Loucy (cell line): ENCODE data around the gene PPFIBP2.
"Not testable (repeated sequence)": the region's sequence is repeated elsewhere in the genome, so short reads cannot be mapped to it uniquely, and the experiment has no call there.

Experiments used
- H2AFZ ChIP-seq: fragments of 200-600 bp; sonication (generic); 2 replicates; pipeline ENCODE4 v1.6.0; 2016; ENCODE audit warnings: antibody characterized with exemption, mild to moderate bottlenecking, low read length, moderate library complexity
- H3F3A ChIP-seq: fragments of 200-600 bp; 2 replicates; pipeline ENCODE4 v1.6.0; 2016; ENCODE audit warnings: antibody characterized with exemption, low read depth, mild to moderate bottlenecking
- H3K27me3 ChIP-seq: fragments of 200-600 bp; sonication (generic); 2 replicates; pipeline ENCODE4 v1.6.1; 2014; ENCODE audit warnings: low read length, mild to moderate bottlenecking; ENCODE audit not compliant: insufficient read depth, poor library complexity, severe bottlenecking
- H3K36me3 ChIP-seq: fragments of 200-600 bp; sonication (generic); 2 replicates; pipeline ENCODE4 v1.6.1; 2016; ENCODE audit warnings: low read length; ENCODE audit not compliant: insufficient read depth
- H3K4me1 ChIP-seq: fragments of 200-600 bp; sonication (generic); 2 replicates; pipeline ENCODE4 v1.5.1; 2014; ENCODE audit warnings: low read length, mild to moderate bottlenecking; ENCODE audit not compliant: insufficient read depth, poor library complexity, severe bottlenecking
- H3K4me2 ChIP-seq: fragments of 200-600 bp; sonication (generic); 2 replicates; pipeline ENCODE4 v1.6.0; 2014; ENCODE audit warnings: antibody characterized with exemption, low read length, low read depth, mild to moderate bottlenecking; ENCODE audit not compliant: poor library complexity, severe bottlenecking
- H3K4me3 ChIP-seq: fragments of 200-600 bp; sonication (generic); 2 replicates; pipeline ENCODE4 v1.5.1; 2014; ENCODE audit warnings: low read length, mild to moderate bottlenecking, mixed read lengths; ENCODE audit not compliant: poor library complexity, severe bottlenecking
- H3K79me2 ChIP-seq: fragments of 200-600 bp; sonication (generic); 2 replicates; pipeline ENCODE4 v1.6.1; 2014; ENCODE audit warnings: low read length; ENCODE audit not compliant: insufficient read depth
- H3K9ac ChIP-seq: fragments of 200-600 bp; sonication (generic); 2 replicates; pipeline ENCODE4 v1.6.0; 2014; ENCODE audit warnings: mild to moderate bottlenecking, low read depth, low read length, moderate library complexity; ENCODE audit not compliant: poor library complexity, severe bottlenecking
- H3K9me2 ChIP-seq: fragments of 200-600 bp; sonication (generic); replicated peaks from 2 replicates; pipeline ENCODE4 v1.6.1; 2016; ENCODE audit warnings: low read depth, low read length, mixed read lengths
- H3K9me3 ChIP-seq: fragments of 200-600 bp; sonication (generic); 2 replicates; pipeline ENCODE4 v1.6.1; 2014; ENCODE audit warnings: mild to moderate bottlenecking, antibody characterized with exemption, low read length, low read depth; ENCODE audit not compliant: insufficient read depth
- H4K20me1 ChIP-seq: fragments of 200-600 bp; sonication (generic); 2 replicates; pipeline ENCODE4 v1.6.0; 2014; ENCODE audit warnings: antibody characterized with exemption, low read length, mild to moderate bottlenecking; ENCODE audit not compliant: insufficient read depth, poor library complexity, severe bottlenecking
- EZH2phosphoT487 ChIP-seq: fragments of 200-600 bp; IDR thresholded peaks from 2 replicates; pipeline ENCODE4 v1.6.1; 2018; ENCODE audit warnings: antibody characterized with exemption, mild to moderate bottlenecking, moderate library complexity, borderline replicate concordance
- TF ChIP-seq, protein P1 (sequence below): fragments of 200-600 bp; sonication (generic); conservative IDR thresholded peaks from 2 replicates; pipeline ENCODE4 v1.5.1; 2014; ENCODE audit warnings: mild to moderate bottlenecking, antibody characterized with exemption, low read length

Gene PPFIBP2

GRCh38 chr11:7656704-7657103 lies 142.9 kb downstream of the PPFIBP2 start:
- Histone ChIP-seq H3K9me2 (no peaks in the 10 kb centered on the region), H3K79me2 (no peaks in the 10 kb centered on the region), H2AFZ (no peak overlapping the region), H3K9ac (no peak overlapping the region), H3K36me3 (no peaks in the 10 kb centered on the region), H3K27me3 (no peaks in the 10 kb centered on the region), H4K20me1 (no peaks in the 10 kb centered on the region), H3K9me3 (no peaks in the 10 kb centered on the region), H3K4me2 (no peak overlapping the region), H3K4me1 (no peaks in the 10 kb centered on the region), H3F3A (no peaks in the 10 kb centered on the region), H3K4me3 (no peak overlapping the region)
- TF ChIP-seq, protein P1, sequence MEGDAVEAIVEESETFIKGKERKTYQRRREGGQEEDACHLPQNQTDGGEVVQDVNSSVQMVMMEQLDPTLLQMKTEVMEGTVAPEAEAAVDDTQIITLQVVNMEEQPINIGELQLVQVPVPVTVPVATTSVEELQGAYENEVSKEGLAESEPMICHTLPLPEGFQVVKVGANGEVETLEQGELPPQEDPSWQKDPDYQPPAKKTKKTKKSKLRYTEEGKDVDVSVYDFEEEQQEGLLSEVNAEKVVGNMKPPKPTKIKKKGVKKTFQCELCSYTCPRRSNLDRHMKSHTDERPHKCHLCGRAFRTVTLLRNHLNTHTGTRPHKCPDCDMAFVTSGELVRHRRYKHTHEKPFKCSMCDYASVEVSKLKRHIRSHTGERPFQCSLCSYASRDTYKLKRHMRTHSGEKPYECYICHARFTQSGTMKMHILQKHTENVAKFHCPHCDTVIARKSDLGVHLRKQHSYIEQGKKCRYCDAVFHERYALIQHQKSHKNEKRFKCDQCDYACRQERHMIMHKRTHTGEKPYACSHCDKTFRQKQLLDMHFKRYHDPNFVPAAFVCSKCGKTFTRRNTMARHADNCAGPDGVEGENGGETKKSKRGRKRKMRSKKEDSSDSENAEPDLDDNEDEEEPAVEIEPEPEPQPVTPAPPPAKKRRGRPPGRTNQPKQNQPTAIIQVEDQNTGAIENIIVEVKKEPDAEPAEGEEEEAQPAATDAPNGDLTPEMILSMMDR: no peak
- no peak for TF ChIP-seq EZH2phosphoT487

DNA sequence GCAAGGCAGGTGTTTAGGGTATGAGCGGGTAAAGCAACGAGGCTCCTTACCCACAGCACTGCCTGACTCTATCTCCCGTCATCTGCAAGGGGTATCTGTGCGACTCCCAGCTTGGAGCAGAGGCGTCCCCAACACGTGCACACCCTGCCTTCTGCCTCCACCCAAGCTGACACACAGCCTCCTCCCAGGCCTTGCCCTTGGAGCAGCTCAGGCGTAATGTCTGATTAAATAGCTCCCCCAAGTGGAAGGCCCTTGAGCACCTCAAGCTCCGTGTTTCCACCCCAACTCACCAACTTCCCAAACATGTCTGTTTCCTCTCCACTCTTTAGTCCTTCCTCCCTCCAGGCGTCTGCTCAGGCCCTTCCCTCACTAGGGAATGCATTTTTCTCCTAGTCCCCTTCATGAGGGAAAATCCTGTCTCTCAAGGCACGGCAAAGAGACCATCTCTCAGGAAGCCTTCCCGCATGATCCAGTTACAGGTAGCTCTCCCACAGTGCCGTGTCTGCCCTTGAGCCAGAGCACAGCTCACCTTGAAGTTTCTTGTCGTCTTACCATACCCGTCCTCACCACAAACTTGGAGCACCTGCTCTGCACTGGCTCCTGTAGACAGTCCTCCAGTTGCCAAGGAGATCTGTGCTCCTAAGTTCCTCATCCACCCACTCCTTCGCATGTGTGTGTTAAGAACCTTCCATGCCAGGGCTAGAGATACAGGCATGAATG lies 143.7 kb downstream of the PPFIBP2 start:
- H3K9ac ChIP-seq: no peak overlapping the region
- H3K4me3 ChIP-seq: no peak overlapping the region
- no peak overlapping the region for H2AFZ ChIP-seq
- no peaks in the 10 kb centered on the region for H3K9me3 ChIP-seq
- no peak overlapping the region for H3K4me2 ChIP-seq
- TF ChIP-seq, protein P1: peak; percentile 71
- TF ChIP-seq EZH2phosphoT487: no peak
- no peaks in the 10 kb centered on the region for H3K4me1 ChIP-seq
- no peaks in the 10 kb centered on the region for H3K27me3 ChIP-seq
- no peaks in the 10 kb centered on the region for H3K36me3 ChIP-seq
- no peaks in the 10 kb centered on the region for H3K79me2 ChIP-seq
- H4K20me1 ChIP-seq: no peaks in the 10 kb centered on the region
- H3F3A ChIP-seq: no peaks in the 10 kb centered on the region
- no peaks in the 10 kb centered on the region for H3K9me2 ChIP-seq

DNA sequence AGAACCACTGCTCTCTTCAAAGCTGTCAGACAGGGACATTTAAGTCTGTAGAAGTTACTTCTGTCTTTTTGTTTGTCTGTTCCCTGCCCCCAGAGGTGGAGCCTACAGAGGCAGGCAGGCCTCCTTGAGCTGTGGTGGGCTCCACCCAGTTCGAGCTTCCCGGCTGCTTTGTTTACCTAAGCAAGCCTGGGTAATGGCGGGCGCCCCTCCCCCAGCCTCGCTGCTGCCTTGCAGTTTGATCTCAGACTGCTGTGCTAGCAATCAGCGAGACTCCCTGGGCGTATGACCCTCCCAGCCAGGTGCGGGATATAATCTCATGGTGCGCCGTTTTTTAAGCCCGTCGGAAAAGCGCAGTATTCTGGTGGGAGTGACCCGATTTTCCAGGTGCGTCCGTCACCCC lies 149.7 kb downstream of the PPFIBP2 start:
- not testable (repeated sequence) for H3K27me3 ChIP-seq, H3K9ac ChIP-seq, H3K4me2 ChIP-seq, H3K9me2 ChIP-seq, H3K79me2 ChIP-seq, H3K4me3 ChIP-seq, H3K9me3 ChIP-seq, H2AFZ ChIP-seq, H4K20me1 ChIP-seq, H3F3A ChIP-seq, H3K36me3 ChIP-seq, H3K4me1 ChIP-seq

DNA sequence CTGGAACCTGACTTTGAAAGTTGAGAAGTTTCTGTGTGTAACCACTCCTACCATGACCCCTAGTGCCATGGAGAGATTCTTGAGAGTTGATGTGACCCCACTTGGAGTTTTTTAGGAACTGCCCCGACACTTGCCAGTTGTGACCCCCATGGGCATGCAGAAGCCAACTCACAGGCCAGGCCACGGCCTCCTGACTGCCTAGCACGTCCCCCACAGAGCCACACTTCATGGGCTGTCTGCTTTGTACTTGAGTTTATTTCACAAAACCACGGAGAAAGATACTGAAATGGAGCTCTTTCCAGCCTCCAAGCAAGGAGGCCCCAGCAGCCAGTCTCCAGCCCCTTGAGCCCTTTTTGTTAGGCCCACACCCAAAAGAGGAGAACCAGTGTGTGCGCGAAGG lies 151.1 kb downstream of the PPFIBP2 start:
- no peak overlapping the region for H3K4me2 ChIP-seq
- H3K27me3 ChIP-seq: no peaks in the 10 kb centered on the region
- no peaks in the 10 kb centered on the region for H3K9me2 ChIP-seq
- H4K20me1 ChIP-seq: no peaks in the 10 kb centered on the region
- H3K4me1 ChIP-seq: no peaks in the 10 kb centered on the region
- H3K36me3 ChIP-seq: no peaks in the 10 kb centered on the region
- no peak overlapping the region for H3K9ac ChIP-seq
- no peak overlapping the region for H2AFZ ChIP-seq
- TF ChIP-seq, protein P1: no peak
- no peak for TF ChIP-seq EZH2phosphoT487
- H3K9me3 ChIP-seq: no peaks in the 10 kb centered on the region
- no peaks in the 10 kb centered on the region for H3F3A ChIP-seq
- no peak overlapping the region for H3K4me3 ChIP-seq
- H3K79me2 ChIP-seq: no peaks in the 10 kb centered on the region
